ENCODE data around the gene TBC1D5. TPM values are rescaled to one million over a fixed set of nuclear protein-coding genes. Genes with fewer than 3 reads are reported as not detected.

TBC1D5 gene
- total RNA-seq, 1 experiment from 2014 or later = 30.4 TPM

GRCh38 chr3:17333446-17333845 is 409.0 kb downstream of the TBC1D5 start:
- Histone ChIP-seq H3K36me3 (ENCODE audit: control insufficient read depth, insufficient read depth, low read length) (no peaks in the 10 kb centered on the region), H3K4me1 (ENCODE audit: control insufficient read depth, insufficient read depth, low read length) (no peaks in the 10 kb centered on the region), H3K4me3 (ENCODE audit: low read depth in 2 of 2, low read length in 2 of 2) (no peak overlapping the region), H3K27ac (ENCODE audit: low read length) (no peak overlapping the region), H3K9me3 (ENCODE audit: control insufficient read depth, insufficient read depth, low read depth, low read length) (no peaks in the 10 kb centered on the region), H3K27me3 (ENCODE audit: control insufficient read depth, insufficient read depth, low read length) (no peaks in the 10 kb centered on the region)
- BruUV-seq (replicated peaks) = no TSS peak
- intact Hi-C loops (cut with micrococcal nuclease; ENCODE audit: unreplicated experiment) (no loop called here), in situ Hi-C loops (cut with HindIII; ENCODE audit: low pct_unique_long_range_greater_than_20kb, low sequenced_read_pairs) (no loop called here)
- ChIA-PET POLR2A (no interaction called here), CTCF (no interaction called here)
- no peak for ATAC-seq
- no peak for DNase-seq (ENCODE audit: low read depth, low spot score)
- TF ChIP-seq REST (IDR thresholded peaks at IDR 0.05; ENCODE audit: insufficient read depth in 1 of 2, low read depth in 2 of 2, low read length in 1 of 2) (no peak), SIN3A (IDR thresholded peaks at IDR 0.05; ENCODE audit: borderline replicate concordance, insufficient read depth, low read depth, low read length) (no peak), TCF7L2 (IDR thresholded peaks at IDR 0.05; ENCODE audit: low read depth, low read length) (no peak), POLR2AphosphoS5 (IDR thresholded peaks at IDR 0.05; ENCODE audit: low read depth, low read length) (no peak), CTCF (IDR thresholded peaks at IDR 0.05) (no peak)

GRCh38 chr3:17330660-17331059 is 411.8 kb downstream of the TBC1D5 start:
- intact Hi-C loops (cut with micrococcal nuclease; ENCODE audit: unreplicated experiment) = no loop called here

More at GRCh38 chr3:17330660-17331059, 411.8 kb downstream of the TBC1D5 start:
- H3K27me3 ChIP-seq (ENCODE audit: control insufficient read depth, insufficient read depth, low read length) = no peaks in the 10 kb centered on the region
- no TSS peak for BruUV-seq (replicated peaks)
- CTCF ChIA-PET = no interaction called here
- DNase-seq (ENCODE audit: low read depth, low spot score) = no peak
- TF ChIP-seq TCF7L2 (IDR thresholded peaks at IDR 0.05; ENCODE audit: low read depth, low read length) (no peak), POLR2AphosphoS5 (IDR thresholded peaks at IDR 0.05; ENCODE audit: low read depth, low read length) (no peak), CTCF (IDR thresholded peaks at IDR 0.05) (no peak), SIN3A (IDR thresholded peaks at IDR 0.05; ENCODE audit: borderline replicate concordance, insufficient read depth, low read depth, low read length) (no peak), REST (IDR thresholded peaks at IDR 0.05; ENCODE audit: insufficient read depth in 1 of 2, low read depth in 2 of 2, low read length in 1 of 2) (no peak)
- in situ Hi-C loops (cut with HindIII; ENCODE audit: low pct_unique_long_range_greater_than_20kb, low sequenced_read_pairs) = no loop called here
- no peak for ATAC-seq
- no peaks in the 10 kb centered on the region for H3K4me1 ChIP-seq (ENCODE audit: control insufficient read depth, insufficient read depth, low read length)
- H3K36me3 ChIP-seq (ENCODE audit: control insufficient read depth, insufficient read depth, low read length) = no peaks in the 10 kb centered on the region
- H3K27ac ChIP-seq (ENCODE audit: low read length) = no peak overlapping the region
- no peak overlapping the region for H3K4me3 ChIP-seq (ENCODE audit: low read depth in 2 of 2, low read length in 2 of 2)
- H3K9me3 ChIP-seq (ENCODE audit: control insufficient read depth, insufficient read depth, low read depth, low read length) = no peaks in the 10 kb centered on the region
- POLR2A ChIA-PET = no interaction called here

Data from Panc1 (cell line).